HK-2 (cell line): ENCODE measurements around the gene GRM7.

Experiments used
- DNase-seq: peaks from one replicate; pipeline ENCODE4 v3.0.0-alpha.2; 2018; ENCODE audit not compliant: unreplicated experiment

The GRM7 gene

DNA sequence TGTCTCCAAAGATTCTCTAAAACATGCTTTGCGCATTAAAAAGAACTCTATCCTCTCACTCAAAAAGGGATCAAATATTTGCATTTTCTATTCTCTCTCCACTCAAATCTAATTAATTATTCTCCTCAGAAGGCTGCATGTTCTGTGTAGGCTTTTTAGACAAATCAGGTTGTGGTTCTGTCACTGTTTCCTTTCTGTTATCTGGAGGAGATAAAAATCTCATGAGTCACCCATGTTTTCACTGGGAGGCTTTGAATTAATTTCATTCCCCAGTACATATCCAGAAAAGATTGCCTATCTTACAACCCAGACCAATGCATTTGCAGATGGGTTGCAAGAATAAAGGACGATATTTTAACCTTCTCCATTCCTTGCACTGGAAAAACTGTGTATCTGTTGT, 446.5 kb downstream of the GRM7 start:
- no peak for DNase-seq

DNA sequence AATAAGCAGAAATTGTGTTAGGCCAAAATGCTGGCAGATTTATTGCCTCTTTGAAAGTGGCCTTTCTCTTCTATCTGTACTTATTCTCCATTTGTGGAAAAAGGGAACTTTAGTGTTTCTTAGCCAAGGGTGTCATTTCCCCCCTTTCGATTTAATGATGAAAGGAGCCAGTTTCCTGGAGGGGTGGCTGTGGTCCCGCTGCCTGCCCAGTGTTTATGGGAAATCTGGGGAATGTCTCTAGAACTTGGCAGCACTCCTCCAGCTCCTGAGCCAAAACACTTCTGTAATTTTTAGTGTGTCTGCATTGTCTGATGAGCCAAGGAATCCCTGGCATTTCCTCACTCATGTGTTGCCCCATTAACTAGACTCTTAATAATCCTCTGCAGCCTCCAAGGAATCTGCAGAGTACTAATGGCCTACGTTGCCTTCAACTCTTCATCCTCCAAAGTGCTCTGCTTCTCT, 448.8 kb downstream of the GRM7 start:
- no peak for DNase-seq

DNA sequence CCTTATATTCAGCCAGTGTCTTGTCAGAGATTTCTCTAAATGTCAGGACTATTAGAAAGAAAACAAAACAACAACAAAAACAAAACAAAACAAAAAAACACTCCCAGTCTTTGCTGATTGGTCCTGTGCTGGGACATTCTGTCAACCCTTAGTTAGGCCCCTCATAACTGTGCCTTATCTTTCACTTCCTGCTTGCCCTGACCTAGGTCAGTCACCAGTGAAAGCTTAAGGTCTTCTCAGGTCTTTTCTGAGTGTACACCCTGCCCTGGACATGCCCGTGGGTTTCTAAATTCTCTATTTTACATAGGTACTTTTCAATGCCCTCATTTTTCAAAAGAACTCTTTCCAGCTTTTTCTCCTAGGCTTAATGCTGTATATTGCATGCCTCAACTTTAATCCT, 454.1 kb downstream of the GRM7 start:
- no peak for DNase-seq

DNA sequence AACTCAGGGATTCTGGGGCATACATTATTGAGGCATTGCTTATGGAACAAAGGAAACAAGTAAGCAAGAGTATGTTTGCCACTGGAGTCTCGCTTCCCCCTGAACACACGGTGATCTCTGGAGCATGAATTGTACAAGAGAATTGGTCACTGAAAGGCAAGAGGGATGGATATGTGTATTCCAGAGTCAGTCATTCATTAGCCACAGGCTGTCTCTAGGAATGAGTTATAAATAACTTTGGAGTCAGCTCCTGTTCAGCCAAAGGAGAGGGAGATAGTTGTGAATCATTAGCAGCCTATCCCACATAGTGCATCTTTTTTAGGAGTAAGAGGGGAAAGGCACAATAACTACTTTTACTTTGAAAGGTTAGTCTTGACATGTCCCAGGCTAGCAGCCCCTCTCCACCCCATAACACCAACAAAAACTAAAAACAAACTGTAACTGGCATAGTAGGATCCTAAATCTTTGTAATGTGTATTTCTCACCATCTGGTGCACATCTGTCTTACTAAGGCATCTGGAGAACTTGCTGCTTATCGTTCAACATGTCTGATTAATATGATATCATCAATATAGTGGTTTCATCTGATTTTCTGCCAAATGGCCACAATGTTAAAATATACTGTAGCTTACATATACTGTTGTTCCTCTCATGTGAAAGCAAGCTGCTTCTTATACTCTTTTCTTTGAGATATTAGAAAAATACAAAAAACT, 462.2 kb downstream of the GRM7 start:
- no peak for DNase-seq

DNA sequence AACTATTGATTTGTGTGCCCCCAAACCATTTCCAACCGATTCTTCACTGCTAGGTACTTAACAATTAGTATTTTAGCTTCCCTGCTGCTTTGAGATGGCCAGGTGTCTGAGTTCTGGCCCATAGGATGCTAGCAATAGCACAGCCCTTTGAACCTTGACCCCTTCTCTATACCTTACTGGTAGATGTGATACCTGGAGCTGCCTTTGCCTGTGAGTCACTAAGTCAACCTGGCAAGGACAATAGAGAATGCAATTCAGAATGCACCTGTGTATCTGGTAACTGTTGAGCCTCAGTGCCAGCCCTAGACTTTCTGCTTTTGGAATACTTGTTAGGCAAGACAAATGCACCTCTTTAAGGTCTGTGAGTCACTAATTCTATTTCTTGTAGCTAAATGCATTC, 467.4 kb downstream of the GRM7 start:
- DNase-seq = no peak

DNA sequence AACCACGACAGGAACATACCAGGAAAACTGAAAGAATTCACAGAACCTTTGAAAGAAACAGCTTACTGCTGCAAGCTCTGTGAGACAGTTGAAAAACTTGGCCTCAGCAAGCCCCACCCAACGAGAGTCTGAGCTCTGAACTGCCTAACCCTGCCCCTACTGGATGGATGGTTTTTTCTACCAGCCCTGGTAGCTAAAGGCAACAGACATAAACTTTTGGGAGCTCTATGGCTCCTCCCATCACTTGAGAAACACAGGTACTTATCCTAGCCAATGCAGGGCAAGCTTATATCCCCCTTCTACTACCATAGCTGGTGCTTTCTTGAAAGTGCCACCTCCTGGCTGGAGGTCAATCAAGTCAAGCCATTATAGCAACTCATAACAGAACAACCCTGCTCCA, 471.8 kb downstream of the GRM7 start:
- no peak for DNase-seq

DNA sequence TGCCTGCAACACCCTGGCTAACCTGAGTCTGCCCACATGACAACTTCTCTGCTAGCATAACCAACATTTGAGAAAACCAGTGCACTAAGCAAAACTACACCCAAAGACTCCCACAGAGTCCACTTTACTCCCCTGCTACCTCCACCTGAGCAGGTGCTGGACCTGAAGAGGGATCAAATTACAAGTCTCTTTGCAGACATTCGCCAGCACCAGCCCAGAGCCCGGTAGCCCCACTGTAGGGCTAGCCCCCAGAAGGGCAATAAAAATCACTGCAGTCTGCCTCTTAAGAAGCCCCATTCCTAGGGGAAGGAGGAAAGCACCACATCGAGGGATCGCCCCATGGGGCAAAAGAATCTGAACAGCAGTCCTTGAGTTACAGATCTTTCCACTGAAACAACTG, 472.2 kb downstream of the GRM7 start:
- no peak for DNase-seq

DNA sequence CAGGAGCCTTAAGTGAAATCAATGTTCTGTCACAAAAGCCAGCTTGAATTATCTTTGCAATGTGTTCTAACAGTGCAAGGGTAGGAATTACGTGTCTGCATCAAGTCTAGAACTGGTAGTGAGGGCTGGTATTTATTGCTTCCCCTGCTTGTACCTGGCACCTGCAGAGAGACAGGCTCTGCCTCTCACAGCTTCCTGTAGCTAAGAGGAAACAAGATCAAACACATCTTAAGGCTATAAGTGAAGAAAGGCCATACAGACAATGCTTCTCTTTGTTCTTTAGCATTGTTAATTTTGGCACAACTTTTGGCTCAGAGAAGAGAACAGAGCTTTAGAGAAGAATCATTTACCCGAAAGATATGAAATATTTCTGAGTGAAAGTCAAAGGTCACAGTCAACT, 479.9 kb downstream of the GRM7 start:
- no peak for DNase-seq

DNA sequence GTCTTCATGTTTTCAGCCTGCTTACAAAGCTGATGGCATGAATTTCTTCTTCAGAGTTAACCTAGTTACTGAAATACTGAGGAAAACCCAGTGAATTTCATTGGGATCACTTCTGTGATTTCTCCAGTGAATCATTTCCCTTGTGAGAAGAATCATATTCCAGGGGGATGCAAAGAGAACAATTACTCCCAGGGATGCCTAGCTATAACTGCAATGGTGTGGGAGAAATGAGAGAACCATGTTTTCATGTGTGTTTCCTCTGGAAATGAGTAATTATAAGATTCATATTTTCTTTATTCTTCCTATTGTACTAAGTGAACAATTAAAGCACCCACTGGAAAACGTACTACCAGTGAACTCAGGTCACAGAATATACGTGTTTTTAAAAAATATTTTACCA, 485.4 kb downstream of the GRM7 start:
- no peak for DNase-seq

DNA sequence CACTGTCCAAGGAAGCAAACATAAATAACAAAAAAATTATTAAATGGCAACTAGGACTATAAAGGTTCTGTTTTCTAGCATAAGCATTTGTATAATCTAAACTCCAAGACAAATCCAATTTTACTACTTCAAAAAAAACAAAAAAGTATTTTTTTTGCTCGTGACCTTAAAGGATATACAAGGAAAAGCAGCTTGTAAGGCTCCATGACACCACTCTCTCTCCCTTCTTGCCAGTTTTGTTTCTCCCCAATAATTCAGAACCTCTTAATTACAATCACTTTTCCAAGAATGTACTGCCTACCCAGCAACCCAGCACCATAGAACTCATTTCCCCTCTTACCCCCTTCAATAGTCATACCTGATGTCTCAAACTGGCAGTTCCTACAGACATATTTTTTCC, 496.2 kb downstream of the GRM7 start:
- DNase-seq = no peak

DNA sequence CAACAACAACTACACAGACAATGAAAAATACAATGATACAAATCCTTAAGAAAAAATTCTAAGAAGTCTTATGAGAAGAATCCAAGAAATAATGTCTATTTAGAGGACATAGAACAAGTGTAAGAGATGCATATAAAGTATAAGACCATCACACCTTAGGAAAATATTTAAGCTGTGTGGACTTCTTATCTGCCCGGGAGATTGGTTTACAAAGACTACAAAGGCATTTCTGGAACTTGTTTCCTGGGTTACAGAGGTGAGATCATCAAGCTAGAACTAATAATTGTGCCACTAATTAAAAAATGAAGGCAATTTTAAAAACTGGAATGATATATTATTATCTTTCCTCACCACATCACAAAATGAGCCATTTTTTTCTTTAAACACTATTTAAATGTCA, 507.1 kb downstream of the GRM7 start:
- no peak for DNase-seq

DNA sequence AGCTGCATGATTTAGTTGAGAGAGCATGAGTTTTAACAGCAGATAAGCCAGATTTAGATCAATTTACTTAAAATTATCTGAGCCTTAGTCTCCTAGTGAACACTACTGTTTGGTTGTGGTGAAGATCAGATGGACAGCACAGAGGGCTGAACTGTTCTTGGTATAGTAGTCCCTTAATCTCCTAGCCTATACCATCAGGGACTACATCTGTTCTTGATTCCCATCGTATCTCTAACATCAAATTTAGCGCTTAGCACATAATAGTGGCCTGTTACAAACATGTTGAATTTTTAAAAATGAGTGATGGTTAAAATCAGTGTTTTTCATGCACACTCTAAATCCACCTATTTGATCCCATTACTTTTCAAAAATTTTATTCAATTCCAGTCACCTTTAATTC, 507.7 kb downstream of the GRM7 start:
- DNase-seq = no peak

DNA sequence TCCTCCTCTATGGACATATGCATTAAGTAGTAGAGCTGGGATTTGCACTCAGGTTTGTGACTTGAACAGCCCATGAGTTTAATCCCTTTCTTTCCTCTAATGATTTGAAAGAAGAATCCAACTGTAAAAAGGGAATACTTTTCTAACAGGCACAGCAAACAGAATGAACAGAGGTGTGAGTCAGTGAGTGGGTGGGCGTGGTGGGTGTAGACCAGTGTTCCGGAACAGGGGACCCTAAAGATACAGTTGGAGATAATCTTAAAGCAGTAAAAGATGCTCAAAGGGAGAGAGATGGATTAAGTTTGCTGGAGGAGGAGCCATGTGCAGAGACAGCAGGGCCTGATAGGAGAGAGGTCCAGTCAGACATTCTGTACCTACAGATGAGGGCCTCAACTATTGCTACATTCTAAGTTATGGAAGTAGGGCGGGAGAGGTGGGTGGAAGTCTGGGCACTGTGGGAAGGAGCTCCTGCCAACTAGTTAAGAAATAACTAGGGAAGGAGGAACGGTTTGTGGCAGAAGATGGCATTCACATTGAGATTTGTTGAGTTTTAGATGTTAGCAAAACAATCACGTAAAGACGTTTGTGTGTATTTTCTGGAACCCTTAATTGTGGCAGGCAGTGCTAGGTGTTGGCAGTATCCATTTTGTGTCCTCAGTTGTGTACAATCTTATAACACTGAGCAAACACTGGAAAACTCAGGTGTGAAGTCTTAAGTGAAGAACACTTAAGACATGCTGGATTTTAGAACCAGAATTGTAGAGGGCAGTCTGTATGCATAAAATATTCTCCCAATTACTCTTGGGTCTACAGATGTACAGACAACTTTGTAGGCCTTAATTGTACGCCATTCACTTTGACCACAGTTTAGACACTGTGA, 511.0 kb downstream of the GRM7 start:
- DNase-seq = no peak

DNA sequence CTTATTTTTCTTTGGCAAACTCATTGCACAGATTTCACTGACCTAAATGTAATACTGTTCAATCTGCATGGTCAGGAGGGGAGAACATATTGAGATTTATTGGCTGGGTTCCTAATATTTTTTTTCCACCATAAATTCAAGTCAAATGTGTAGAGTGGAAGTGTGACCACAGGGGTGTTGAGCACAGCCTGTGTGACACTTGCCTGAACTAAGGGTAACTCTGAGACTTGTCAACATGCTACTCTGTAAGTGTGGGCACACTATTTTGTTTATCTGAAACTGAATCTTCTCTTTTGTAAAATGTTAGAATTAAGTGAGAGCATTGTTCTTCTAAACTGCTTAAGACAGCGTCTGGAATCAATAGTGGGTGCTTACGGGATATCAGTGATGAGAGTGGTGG, 516.2 kb downstream of the GRM7 start:
- DNase-seq = no peak

DNA sequence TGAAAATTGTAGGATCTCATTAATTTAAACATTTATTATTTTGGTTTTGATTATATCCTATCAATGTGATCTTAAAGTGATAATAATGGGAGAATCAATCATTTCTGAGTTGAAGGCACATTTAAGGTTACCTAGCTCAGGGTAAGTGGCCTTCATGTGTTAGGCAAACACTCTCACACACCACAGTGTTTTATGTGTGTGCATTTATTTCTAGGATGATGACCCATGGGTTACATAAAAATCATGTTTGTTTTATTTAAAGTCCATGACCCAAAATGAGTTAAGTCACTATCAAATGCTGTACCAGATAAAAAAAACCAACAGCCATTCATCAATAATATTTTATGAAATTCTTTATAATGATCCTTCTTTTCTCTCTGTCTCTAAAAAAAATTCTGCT, 520.8 kb downstream of the GRM7 start:
- DNase-seq = no peak

DNA sequence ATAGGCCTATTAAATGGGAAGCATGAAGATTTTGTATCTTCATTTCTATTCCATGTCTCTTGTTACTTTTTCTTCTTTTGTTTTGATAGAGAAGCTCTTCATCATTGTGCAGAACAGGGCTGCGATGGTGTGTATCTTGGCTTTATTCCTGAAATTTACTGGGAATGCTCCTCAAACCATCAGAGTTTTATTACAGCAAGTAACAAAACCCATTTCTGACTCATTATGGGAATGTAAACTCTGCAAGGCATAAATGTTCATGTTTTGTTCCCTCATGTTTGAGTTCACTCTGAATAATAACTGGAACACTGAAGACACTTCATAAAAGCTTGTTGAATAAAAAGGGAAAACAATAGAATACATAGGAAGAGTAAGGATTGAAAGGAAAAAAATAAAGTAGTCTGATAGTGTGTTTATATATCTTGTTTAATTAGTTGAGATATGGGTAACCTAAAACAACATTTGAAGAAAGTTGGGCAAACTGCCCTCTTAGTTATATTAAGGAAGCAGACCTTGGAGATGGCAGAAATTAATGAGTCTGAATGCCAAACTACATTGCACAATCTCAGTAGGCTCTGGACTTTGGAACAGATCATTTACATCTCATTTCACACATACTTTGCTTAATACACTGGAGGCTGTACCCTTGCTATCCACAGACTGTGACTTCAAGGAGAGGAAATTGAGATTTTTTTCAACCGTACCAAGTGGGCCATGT, 521.5 kb downstream of the GRM7 start:
- DNase-seq = no peak

DNA sequence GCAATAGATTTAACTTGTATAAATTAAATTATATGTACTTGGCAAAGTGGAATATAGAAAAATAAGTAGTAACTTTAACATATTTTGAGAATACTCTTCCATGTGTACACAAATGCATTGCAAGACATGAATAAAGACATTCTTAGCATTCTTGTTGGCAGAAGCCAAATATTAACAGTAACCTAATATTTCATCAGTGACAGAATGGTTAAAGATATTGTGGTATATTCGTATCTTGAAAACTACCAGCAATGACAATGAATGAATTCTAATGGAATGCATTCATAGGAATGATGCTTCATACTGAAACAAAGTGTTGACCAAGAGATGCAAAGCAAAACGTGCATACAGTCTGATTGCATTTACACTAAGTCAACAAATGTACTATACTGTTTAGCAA, 524.7 kb downstream of the GRM7 start:
- no peak for DNase-seq

DNA sequence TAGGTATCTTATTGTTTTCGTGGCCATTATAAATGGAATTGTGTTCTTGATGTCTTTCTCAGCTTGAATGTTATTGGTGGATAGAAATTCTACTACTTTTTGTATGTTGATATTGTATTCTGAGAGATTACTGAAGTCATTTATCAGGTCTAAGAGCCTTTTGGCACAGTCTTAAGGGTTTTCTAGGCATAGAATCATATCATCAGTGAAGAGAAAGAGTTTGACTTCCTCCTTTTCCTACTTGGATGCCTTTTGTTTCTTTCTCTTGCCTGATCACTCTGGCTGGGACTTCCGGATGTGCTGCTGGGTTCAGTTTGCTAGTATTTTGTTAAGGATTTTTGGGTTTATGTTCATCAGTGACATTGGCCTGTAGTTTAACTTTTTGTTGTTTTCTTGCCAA, 527.1 kb downstream of the GRM7 start:
- DNase-seq = no peak

DNA sequence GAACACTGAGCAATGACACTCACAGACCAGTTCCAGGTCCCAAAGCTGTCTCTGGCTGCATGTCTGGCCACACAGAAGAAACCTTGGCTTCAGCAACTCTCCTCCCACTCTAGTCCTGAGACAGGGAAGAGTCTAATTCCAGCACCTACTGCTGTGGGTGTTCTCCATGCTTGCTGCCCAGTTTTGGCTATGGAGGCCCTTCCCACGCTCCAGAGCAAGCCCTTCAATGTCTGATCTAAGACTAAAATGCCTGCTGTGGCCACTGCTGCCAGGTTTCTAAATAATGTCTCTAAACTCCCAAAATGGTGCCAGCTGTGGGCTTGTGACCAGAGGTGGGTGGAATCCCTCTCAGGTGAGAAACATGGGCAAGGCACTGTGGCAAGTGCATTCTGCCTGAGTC, 531.3 kb downstream of the GRM7 start:
- DNase-seq = no peak

DNA sequence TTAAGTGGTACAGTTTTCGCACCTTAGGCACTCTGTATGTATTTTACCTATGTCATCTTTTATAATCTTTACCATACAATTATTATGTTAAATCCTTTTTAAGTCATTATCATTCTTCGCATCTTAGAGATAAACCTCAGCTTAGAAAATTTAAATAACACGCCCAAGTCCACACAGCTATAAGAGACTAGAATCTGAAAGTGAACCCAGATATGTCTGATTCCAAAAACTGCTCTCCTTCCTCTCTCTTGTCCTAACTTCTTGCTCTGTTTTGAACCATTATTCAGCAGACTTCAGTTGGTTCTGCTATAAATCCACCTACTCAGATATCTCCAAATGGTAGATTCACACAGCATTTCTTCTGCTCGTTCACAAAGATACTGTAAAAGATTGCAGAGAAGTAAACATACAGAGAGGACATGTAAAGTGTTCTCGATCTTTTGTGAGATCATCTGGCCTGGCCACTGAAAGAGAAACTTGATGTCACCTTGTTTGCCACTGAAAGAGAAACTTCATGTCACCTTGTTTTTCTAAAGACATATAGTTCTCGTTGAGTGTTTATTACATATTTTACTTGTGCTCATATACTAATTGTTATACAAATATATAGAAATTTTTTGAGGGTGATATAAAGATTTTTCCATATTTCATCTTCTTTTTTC, 533.2 kb downstream of the GRM7 start:
- no peak for DNase-seq

DNA sequence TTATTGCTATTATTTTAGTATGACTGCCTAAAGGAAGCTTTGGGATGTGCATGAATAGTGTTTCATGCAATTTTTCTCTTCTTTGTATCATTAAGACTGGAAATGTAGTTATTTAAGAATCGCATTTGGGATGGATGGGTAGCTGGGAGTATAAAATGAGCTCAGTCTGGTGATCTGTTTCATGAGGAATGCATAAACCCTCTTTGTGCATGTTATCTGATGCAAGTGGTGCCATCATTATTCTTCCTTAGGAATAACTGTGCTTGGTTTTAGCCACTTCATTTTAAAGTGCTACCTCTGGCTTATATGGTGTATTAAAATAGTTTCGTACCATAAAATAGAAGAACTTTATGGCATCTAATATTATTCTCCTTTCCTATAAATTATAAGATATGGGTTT, 535.6 kb downstream of the GRM7 start:
- DNase-seq = no peak

DNA sequence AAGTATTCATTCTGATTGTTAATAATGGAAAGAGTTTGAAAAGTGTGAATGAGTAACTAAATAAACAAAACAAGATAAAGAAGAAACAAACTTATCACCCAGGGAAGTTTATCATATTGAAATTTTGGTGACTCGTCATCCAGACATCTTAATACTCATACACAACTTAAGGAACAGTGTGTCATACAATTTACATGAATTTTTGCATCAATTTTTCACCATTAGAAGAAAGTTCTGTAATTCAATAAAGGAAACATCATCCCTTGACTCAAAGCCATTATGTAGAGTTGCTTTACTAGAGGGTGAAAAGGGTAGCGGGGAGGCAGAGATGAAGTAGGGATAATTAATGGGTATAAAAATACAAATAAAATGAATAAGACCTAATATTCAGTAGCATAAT, 536.2 kb downstream of the GRM7 start:
- DNase-seq = no peak
